ENCODE data around the gene TSPAN15.

DNA sequence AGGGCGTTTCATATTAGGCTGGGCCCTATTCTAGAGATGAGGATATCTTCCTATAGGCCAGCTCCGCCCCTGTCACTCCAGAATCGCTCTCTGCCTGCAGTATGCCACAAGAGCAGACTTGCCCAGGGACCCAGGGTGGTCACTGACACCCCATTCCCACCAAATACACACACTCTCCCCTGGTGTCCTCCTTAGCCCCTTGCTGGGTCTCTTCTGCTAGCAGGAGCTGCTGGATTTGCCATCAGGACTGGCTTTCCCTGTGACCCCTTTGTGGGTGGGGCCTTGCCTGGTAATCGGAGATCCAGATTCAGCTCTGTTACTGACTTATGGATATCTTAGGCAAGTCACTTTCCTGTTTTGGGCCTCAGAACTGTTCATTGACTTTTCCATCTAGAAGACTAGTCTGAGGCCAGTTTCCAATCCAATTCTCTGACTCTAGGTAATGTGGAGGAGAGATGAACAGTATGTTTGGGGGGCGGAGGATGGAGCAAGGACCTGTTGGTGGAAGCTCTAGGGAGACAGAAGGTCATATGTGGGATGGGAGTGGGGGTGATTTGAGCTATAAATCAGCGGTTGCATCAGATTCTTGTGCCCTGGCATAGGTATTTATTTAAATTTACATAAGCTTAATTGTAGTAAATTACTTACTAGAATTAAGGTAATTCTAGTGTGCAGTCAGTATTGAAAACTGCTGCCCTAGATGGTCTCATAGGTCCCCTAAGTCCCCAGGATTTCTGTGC is 1.6 kb downstream of the TSPAN15 start:
- TF ChIP-seq, protein P1, sequence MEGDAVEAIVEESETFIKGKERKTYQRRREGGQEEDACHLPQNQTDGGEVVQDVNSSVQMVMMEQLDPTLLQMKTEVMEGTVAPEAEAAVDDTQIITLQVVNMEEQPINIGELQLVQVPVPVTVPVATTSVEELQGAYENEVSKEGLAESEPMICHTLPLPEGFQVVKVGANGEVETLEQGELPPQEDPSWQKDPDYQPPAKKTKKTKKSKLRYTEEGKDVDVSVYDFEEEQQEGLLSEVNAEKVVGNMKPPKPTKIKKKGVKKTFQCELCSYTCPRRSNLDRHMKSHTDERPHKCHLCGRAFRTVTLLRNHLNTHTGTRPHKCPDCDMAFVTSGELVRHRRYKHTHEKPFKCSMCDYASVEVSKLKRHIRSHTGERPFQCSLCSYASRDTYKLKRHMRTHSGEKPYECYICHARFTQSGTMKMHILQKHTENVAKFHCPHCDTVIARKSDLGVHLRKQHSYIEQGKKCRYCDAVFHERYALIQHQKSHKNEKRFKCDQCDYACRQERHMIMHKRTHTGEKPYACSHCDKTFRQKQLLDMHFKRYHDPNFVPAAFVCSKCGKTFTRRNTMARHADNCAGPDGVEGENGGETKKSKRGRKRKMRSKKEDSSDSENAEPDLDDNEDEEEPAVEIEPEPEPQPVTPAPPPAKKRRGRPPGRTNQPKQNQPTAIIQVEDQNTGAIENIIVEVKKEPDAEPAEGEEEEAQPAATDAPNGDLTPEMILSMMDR (conservative IDR thresholded peaks at IDR 0.05; ENCODE audit: low read depth in 2 of 2) = no peak
- no peak for TF ChIP-seq POLR2AphosphoS5 (IDR thresholded peaks at IDR 0.05; ENCODE audit: low read depth)
- TF ChIP-seq CREB1 (CRISPR knock-in tag; IDR thresholded peaks at IDR 0.05; ENCODE audit: low read depth) = no peak
- TF ChIP-seq EZH2 (IDR thresholded peaks at IDR 0.05; ENCODE audit: low read depth, unreplicated experiment) = no peak
- no peak for TF ChIP-seq EZH2phosphoT487 (IDR thresholded peaks at IDR 0.05; ENCODE audit: unreplicated experiment)
- TF ChIP-seq JUNB (IDR thresholded peaks at IDR 0.05; ENCODE audit: unreplicated experiment) = no peak
- no peak for TF ChIP-seq ETS1 (IDR thresholded peaks at IDR 0.05)
- no peak for TF ChIP-seq STAT1 (IDR thresholded peaks at IDR 0.05; ENCODE audit: unreplicated experiment)
- TF ChIP-seq NANOG (IDR thresholded peaks at IDR 0.05; ENCODE audit: borderline replicate concordance) = no peak

Measured in GM23338 (cell line).